D721Med (cell line): Measurements from ENCODE around the gene CWC27.

Experiments used
- DNase-seq: peaks from one replicate; pipeline ENCODE4 v3.0.0; 2011; ENCODE audit warnings: low spot score; ENCODE audit not compliant: insufficient read length
- FAIRE-seq: peaks from 2 replicates; lab custom pipeline; 2011; peaks lifted over from hg19 to GRCh38; lab: Jason Lieb, UNC
- TF ChIP-seq, protein P1 (sequence below): IDR thresholded peaks from 2 replicates; pipeline ENCODE4 v1.5.1; 2012; ENCODE audit warnings: mild to moderate bottlenecking, control low read depth; ENCODE audit not compliant: insufficient read depth; ENCODE audit errors: missing control alignments

Gene CWC27

DNA sequence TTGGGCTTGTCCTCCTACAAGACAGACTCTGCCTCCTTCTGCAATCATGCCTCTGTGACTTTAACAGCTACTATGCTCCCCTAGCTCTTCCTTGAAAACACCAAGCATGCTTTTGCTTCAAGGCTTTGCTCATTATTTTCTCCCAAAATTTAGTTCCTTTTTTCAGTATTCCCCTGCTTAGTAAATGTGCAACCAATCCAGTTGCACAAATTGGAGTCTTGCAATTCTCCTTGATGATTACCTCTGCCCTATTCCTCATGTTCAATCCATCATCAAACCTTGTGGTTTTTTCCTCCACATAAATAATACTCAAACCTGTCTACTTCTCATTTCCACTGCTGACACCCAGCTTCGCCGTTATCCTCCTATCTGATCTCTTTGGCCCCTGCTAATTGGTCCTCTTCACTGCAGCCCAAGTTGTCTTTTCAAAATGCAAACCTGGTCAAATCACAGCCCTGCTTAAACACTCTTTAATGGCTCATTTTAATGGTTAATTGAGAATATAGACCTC, 296.3 kb downstream of the CWC27 start:
- TF ChIP-seq, protein P1, sequence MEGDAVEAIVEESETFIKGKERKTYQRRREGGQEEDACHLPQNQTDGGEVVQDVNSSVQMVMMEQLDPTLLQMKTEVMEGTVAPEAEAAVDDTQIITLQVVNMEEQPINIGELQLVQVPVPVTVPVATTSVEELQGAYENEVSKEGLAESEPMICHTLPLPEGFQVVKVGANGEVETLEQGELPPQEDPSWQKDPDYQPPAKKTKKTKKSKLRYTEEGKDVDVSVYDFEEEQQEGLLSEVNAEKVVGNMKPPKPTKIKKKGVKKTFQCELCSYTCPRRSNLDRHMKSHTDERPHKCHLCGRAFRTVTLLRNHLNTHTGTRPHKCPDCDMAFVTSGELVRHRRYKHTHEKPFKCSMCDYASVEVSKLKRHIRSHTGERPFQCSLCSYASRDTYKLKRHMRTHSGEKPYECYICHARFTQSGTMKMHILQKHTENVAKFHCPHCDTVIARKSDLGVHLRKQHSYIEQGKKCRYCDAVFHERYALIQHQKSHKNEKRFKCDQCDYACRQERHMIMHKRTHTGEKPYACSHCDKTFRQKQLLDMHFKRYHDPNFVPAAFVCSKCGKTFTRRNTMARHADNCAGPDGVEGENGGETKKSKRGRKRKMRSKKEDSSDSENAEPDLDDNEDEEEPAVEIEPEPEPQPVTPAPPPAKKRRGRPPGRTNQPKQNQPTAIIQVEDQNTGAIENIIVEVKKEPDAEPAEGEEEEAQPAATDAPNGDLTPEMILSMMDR: no peak
- no peak for DNase-seq
- FAIRE-seq: no peak

DNA sequence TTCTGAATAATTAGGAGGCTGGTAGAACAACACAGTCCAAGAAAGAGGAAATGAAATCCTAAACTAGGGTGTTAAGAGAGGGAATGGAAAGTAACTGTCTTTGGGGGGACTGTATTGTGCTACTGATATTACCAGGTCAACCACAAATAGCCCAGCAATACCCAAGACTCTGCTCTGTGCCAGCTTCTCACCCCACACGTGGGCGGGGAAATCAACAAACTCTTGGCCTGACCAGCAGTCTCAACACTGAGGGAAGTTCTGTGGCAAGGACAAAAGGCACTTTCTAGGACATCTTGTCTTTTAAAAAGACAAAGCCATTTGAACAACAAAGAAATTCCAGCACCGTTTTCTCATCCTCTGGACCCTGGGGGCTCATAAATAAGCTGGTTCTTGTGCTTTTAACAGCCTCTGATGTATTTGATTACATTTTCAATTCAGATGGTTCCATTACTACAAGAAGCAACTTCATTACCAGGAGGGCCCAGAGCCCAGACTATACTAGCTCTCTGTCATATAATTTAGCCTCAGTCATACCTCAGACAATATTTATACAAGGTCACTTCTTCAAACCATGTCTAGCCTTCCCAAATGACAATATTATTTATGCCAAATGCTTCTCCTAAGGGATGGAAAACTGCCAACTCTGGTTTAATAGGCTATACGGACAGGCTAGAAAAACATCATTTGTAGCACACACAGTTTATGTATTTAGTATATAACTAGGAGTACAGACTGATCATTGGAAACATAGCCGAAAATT, 297.8 kb downstream of the CWC27 start:
- TF ChIP-seq, protein P1: no peak
- DNase-seq (no peak), FAIRE-seq (no peak)

DNA sequence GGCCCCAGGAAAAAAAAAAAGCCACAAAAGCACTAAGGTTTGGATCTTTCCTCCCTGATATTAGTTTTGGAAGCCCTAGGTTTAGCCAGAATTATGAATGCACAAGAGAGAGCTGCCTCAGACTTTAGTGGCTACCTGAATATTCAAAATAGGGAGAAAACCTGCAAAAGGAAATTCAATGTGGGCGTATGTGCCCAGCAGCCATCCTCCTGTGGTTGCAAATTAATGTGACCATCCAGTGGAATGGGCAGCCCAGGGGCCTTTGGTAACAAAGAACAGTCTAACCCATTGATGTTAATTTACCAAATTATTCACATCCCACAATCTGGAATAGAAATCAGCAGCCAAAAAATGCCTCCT, 298.4 kb downstream of the CWC27 start:
- FAIRE-seq (no peak), DNase-seq (no peak)
- TF ChIP-seq, protein P1: no peak
